Breast epithelium (tissue), 4 donors: ENCODE data around the gene TMEM187. TPM values are rescaled to one million over a fixed set of nuclear protein-coding genes. Genes with fewer than 3 reads are reported as not detected.

ENCODE experiments used
- DNase-seq, 2 donors: peaks; one replicate each; pipeline ENCODE4 v3.0.0-alpha.2; 2019; ENCODE audit warnings: low spot score in 2 of 2
- H3K27ac ChIP-seq, 2 donors: fragments of 200-600 bp; sonication (generic) in 1 of 2; one replicate each; pipeline ENCODE4 v1.5.1; 2016 to 2019; ENCODE audit warnings: mild to moderate bottlenecking in 1 of 2
- H3K27me3 ChIP-seq, 2 donors: fragments of 200-600 bp; sonication (generic) in 1 of 2; one replicate each; pipeline versions ENCODE4 v1.5.1 to v1.6.0; 2017 to 2019; ENCODE audit warnings: control low read depth in 1 of 2, mild to moderate bottlenecking in 1 of 2
- H3K36me3 ChIP-seq: fragments of 200-600 bp; one replicate; pipeline ENCODE4 v1.5.1; 2019
- H3K4me1 ChIP-seq, 2 donors: fragments of 200-600 bp; sonication (generic); one replicate each; pipeline ENCODE4 v1.5.1; 2016 to 2019; ENCODE audit warnings: control low read depth in 1 of 2
- H3K4me3 ChIP-seq, 3 donors: fragments of 200-600 bp; sonication (generic); 1 replicate in 2 of 3; 2 replicates in 1 of 3; pipeline ENCODE4 v1.5.1; 2016 to 2019; ENCODE audit warnings: mild to moderate bottlenecking in 3 of 3, moderate library complexity in 2 of 3
- H3K9me3 ChIP-seq, 2 donors: fragments of 200-600 bp; sonication (generic) in 1 of 2; one replicate each; pipeline ENCODE4 v1.5.1; 2016 to 2019; ENCODE audit warnings: control low read depth in 1 of 2
- POLR2A ChIP-seq: fragments of 450-650 bp; IDR thresholded peaks from one replicate; pipeline ENCODE4 v1.6.1; 2016; ENCODE audit warnings: antibody characterized with exemption, mild to moderate bottlenecking, moderate library complexity
- POLR2AphosphoS5 ChIP-seq, 3 donors: sonication (generic); formaldehyde crosslinking; IDR thresholded peaks; one replicate each; pipeline ENCODE4 v1.6.1; 2017; ENCODE audit warnings: antibody characterized with exemption in 3 of 3
- intact Hi-C: fragments of 100-400 bp; cut with DNase I; formaldehyde crosslinking; loops from one replicate; pipeline ENCODE4 v1.15.1; 2023; ENCODE audit warnings: low total_unique reads
- total RNA-seq, 3 donors: library from RNA; depleted of rRNA; stranded (reverse); fragments of >200 nt; gene quantifications; one replicate each; pipeline ENCODE4 v1.1.0, GENCODE V29; 2016
- TF ChIP-seq, protein P1 (sequence below), 3 donors: fragments of 450-650 bp; IDR thresholded peaks; one replicate each; pipeline ENCODE4 v1.5.1; 2016 to 2017; ENCODE audit warnings: antibody characterized with exemption in 3 of 3, mild to moderate bottlenecking in 3 of 3, moderate library complexity in 3 of 3

TMEM187 gene
- total RNA-seq, 3 donors from 2014 or later, result 7.6 to 10.9 (median 8.2) TPM

DNA sequence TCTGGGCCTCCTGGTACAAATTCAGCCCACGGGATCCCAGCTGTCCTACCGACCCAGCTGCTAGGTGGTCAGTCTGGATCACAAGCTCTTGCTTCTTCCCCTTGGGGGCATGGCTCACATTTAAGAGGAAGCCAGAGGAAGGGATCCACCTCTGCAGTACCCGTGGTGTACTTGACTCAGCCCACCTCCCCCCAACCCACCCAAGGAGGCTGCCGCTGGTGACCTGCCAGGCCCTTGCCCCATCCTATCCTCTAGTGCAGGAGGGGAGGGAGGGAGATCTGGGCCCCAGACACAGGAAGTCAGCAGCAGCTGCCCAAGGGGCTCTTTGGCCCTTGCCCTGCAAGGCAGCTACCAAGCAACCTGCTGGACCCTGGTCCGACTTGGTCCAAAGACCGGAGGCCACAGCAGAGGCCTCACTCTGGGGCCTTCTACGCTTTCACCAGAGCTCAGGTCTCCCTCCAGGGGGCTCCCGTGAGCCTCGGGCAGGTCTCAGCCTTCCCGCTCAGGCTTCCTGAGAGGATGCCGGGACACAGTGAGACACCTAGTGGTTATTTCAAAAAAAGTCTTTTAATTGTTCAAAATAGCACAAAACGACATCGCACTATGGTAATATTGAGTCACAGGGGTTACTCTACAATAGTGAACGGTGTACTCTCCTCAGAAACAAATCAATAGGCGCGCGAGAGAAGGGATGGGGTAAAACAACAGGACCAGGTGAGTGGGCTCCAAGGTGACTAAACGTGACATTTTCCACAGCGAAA is 25.4 kb upstream of the TMEM187 start:
- intact Hi-C loops, result no loop called here
- Histone ChIP-seq H3K27me3 (peaks cover 0 to 32% of the 10 kb centered on the region in 2 donors), H3K27ac (no peak overlapping the region), H3K36me3 (no peaks in the 10 kb centered on the region), H3K4me3 (no peak overlapping the region), H3K4me1 (no peaks in the 10 kb centered on the region), H3K9me3 (no peaks in the 10 kb centered on the region)
- TF ChIP-seq POLR2A, result no peak
- TF ChIP-seq, protein P1, sequence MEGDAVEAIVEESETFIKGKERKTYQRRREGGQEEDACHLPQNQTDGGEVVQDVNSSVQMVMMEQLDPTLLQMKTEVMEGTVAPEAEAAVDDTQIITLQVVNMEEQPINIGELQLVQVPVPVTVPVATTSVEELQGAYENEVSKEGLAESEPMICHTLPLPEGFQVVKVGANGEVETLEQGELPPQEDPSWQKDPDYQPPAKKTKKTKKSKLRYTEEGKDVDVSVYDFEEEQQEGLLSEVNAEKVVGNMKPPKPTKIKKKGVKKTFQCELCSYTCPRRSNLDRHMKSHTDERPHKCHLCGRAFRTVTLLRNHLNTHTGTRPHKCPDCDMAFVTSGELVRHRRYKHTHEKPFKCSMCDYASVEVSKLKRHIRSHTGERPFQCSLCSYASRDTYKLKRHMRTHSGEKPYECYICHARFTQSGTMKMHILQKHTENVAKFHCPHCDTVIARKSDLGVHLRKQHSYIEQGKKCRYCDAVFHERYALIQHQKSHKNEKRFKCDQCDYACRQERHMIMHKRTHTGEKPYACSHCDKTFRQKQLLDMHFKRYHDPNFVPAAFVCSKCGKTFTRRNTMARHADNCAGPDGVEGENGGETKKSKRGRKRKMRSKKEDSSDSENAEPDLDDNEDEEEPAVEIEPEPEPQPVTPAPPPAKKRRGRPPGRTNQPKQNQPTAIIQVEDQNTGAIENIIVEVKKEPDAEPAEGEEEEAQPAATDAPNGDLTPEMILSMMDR (IDR thresholded peaks at IDR 0.05), result peak; percentile 47 to 70 (median 52)
- DNase-seq, result peak in 1 of 2 donors; percentile 59

DNA sequence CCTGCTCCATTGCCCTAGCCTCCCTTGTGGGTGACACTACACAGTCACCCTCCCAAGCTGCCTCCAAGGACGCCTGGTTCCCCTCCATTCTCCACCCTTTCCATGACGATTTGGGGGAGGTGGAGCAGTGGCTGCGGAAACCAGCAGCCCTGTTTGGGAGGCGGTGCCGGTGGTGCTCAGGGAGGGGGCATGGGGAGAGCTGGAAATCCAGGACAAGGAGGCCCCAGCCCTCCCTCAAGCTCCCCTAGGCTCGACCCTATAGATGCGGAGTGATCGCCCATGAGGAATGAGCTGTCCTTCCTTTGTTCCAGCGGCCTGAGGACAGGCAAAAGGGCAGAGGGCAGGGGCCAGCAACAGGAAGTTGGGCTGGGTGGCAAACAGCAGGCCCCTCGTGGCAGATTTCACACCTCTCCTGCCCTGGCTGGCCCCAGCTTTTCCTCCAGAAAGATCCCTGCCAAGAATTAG is 24.5 kb upstream of the TMEM187 start:
- no peak for DNase-seq
- no peak for TF ChIP-seq POLR2A
- TF ChIP-seq POLR2AphosphoS5 (IDR thresholded peaks at IDR 0.05), result no peak
- TF ChIP-seq, protein P1 (IDR thresholded peaks at IDR 0.05), result no peak
- Histone ChIP-seq H3K4me1 (no peaks in the 10 kb centered on the region), H3K27ac (no peak overlapping the region), H3K4me3 (no peak overlapping the region), H3K36me3 (no peaks in the 10 kb centered on the region), H3K27me3 (peaks cover 0 to 25% of the 10 kb centered on the region in 2 donors), H3K9me3 (no peaks in the 10 kb centered on the region)
- intact Hi-C loops, result no loop called here

DNA sequence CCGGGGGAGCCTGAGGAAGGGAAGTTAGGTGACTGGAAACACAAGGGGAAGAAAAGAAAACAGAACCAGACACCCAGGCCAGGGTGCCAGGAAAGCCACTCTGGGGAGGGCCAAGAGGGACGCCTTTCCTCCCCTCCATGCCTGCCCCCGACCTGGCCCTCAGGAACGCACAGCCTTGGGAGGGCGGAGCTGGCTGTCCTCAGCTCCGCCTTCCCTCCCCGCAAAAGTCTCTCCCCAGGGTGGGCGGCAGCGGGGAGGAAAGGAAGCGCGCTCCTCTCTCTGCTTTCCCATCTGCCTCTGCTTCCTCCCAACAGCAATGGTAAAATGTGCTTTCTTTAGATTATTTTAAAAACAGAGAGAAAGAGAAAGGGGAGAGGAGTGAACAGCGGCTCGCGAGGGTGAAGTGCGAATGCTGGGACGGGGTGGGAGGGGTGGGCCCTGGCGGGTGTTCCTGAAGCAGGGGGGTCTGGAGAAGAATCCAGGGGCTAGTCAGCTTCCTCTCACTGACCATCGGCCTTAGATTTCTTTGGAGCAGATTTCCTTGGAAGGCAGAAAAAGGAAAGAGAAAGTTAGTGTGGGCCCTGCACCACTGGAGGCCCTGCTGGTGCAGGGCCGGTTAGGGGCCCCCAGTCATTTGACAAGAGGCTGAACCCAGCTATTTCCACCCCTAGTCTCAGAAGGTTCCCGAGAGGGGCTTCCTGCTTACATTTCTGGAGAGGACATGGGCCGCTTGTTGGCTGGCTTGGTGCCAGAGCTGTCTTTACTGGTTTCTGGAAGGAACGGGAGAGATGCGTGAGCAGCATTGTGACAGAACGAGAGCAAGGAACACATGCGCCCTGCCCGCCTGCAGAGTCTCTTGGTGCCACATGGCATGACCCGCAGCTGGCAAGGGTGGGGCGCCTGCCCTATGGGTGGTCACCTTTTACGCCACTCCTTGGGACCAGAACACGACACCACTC is 23.4 kb upstream of the TMEM187 start:
- H3K27ac ChIP-seq, result no peak overlapping the region

DNA sequence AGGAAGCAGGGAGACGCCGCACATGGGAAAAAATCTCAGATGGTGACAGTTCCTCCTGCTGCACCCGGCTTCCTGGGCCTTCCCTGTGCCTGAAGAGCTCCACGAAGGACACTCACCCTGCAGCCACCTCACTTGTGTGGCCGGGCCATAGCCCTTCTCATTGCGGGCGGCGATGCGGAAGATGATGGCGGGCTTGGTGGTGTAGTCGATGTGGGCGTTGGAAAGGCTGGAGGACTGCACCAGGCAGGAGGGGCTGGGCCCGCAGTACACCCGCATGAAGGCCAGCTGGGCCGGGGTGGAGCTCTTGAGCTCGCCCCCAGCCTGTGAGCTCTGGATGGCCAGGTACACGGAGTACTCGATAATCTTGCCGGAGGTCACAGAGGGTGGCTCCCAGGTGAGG is 22.4 kb upstream of the TMEM187 start:
- H3K9me3 ChIP-seq, result no peaks in the 10 kb centered on the region
- intact Hi-C loops, result loop anchor here (5.0 to 10.0 kb wide), 2 partner anchors 155 to 188 kb away; partner anchors contain the start of genes IDH3G, PLXNB3 and SSR4

More for the DNA sequence above, 23.4 kb upstream of the TMEM187 start:
- H3K4me3 ChIP-seq, result no peak overlapping the region
- no peaks in the 10 kb centered on the region for H3K4me1 ChIP-seq
- no peak for DNase-seq
- peaks cover 0 to 17% of the 10 kb centered on the region in 2 donors for H3K27me3 ChIP-seq
- no peaks in the 10 kb centered on the region for H3K9me3 ChIP-seq
- TF ChIP-seq POLR2AphosphoS5 (IDR thresholded peaks at IDR 0.05), result no peak
- TF ChIP-seq, protein P1 (IDR thresholded peaks at IDR 0.05), result no peak
- TF ChIP-seq POLR2A, result no peak
- no peaks in the 10 kb centered on the region for H3K36me3 ChIP-seq
- intact Hi-C loops, result no loop called here

More for the DNA sequence above, 22.4 kb upstream of the TMEM187 start:
- no peak for DNase-seq
- H3K4me3 ChIP-seq, result no peak overlapping the region
- H3K4me1 ChIP-seq, result no peaks in the 10 kb centered on the region
- H3K36me3 ChIP-seq, result no peaks in the 10 kb centered on the region
- H3K27ac ChIP-seq, result no peak overlapping the region
- peaks cover 0 to 15% of the 10 kb centered on the region in 2 donors for H3K27me3 ChIP-seq
- TF ChIP-seq, protein P1 (IDR thresholded peaks at IDR 0.05), result no peak
- TF ChIP-seq POLR2A (no peak), POLR2AphosphoS5 (IDR thresholded peaks at IDR 0.05) (no peak)
